ENCODE results near the gene C1QTNF4. TPM values are rescaled to one million over a fixed set of nuclear protein-coding genes. Genes with fewer than 3 reads are reported as not detected.

Gene C1QTNF4
- total and polyA plus RNA-seq, 10 of the 15 experiments (the other 5 are each of a cell fraction or from before 2014, with no cell fraction given) = 0.06 TPM; not detected in 9

DNA sequence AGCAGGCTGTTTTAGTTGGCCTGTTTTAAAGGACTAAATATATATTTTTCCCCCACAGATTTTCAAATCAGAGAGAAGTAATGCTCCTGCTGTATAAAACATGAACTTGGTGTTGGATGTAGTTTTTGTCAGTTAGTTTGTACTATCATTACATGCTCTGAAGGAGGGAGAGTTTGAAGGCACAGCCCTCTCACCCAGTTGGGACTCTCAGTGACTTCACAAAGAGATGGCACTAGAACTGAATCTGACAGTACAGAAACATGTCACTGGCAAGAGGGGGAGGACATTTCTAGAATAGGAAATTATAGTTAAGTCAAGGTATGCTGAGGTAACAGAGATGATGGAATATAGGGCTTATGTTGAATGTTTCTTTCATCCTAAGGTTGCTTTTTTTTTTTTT, 21.0 kb upstream of the C1QTNF4 start:
- SMC1A ChIA-PET (ENCODE audit: uncharacterized antibody, unreplicated experiment) = interaction anchor here (0.7 to 1.1 kb wide), 2 partner anchors 51 to 116 kb away, joined by 3 read pairs; no protein-coding TSS in a partner anchor
- intact Hi-C loops (cut with micrococcal nuclease; ENCODE audit: unreplicated experiment) = no loop called here
- CTCF ChIA-PET = interaction anchor here (2.6 kb wide), 1 partner anchor 8 kb away, joined by 13 read pairs; no protein-coding TSS in a partner anchor

More for the DNA sequence above, 21.0 kb upstream of the C1QTNF4 start:
- H2AFZ ChIP-seq (ENCODE audit: control insufficient read depth, low read depth, low read length) = no peak overlapping the region
- no peaks in the 10 kb centered on the region for H3K9me3 ChIP-seq (replicated peaks; ENCODE audit: control insufficient read depth, insufficient read depth, low read length)
- in situ Hi-C loops (cut with MboI) = no loop called here
- TF ChIP-seq EGR1 (IDR thresholded peaks at IDR 0.05; ENCODE audit: borderline replicate concordance in 1 of 2, low read depth in 2 of 2, low read length in 2 of 2) (no peak), NFYB (IDR thresholded peaks at IDR 0.05; ENCODE audit: insufficient read depth, low read depth, low read length) (no peak), REST (IDR thresholded peaks at IDR 0.05; ENCODE audit: low read depth, low read length) (no peak), CHD4 (IDR thresholded peaks at IDR 0.05) (no peak), RFX5 (IDR thresholded peaks at IDR 0.05; ENCODE audit: low read depth, low read length) (no peak), KDM1A (IDR thresholded peaks at IDR 0.05; ENCODE audit: borderline replicate concordance) (no peak), ZBED1 (IDR thresholded peaks at IDR 0.05; ENCODE audit: borderline replicate concordance) (no peak)
- TF ChIP-seq, protein P1, sequence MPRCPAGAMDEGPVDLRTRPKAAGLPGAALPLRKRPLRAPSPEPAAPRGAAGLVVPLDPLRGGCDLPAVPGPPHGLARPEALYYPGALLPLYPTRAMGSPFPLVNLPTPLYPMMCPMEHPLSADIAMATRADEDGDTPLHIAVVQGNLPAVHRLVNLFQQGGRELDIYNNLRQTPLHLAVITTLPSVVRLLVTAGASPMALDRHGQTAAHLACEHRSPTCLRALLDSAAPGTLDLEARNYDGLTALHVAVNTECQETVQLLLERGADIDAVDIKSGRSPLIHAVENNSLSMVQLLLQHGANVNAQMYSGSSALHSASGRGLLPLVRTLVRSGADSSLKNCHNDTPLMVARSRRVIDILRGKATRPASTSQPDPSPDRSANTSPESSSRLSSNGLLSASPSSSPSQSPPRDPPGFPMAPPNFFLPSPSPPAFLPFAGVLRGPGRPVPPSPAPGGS (IDR thresholded peaks at IDR 0.05; ENCODE audit: borderline replicate concordance, insufficient read depth, low read depth, low read length, poor library complexity, severe bottlenecking) = no peak
- DNase-seq (ENCODE audit: low read depth, low spot score) = no peak
- no peak overlapping the region for H3K4me3 ChIP-seq
- H4K20me1 ChIP-seq (ENCODE audit: control insufficient read depth, insufficient read depth) = no peaks in the 10 kb centered on the region
- H3K4me2 ChIP-seq (ENCODE audit: control insufficient read depth, insufficient read depth) = no peak overlapping the region
- POLR2A ChIA-PET = interaction anchor here (0.7 kb wide), 2 partner anchors 138 to 445 kb away, joined by 3 to 8 read pairs; no protein-coding TSS in a partner anchor
- no peak overlapping the region for H3K9ac ChIP-seq (ENCODE audit: control insufficient read depth, insufficient read depth, low read length)
- H3K27me3 ChIP-seq (replicated peaks in 1 of 2; ENCODE audit: control insufficient read depth in 2 of 2, insufficient read depth in 2 of 2, low read length in 1 of 2) = no peaks in the 10 kb centered on the region
- peaks cover 0 to 9% of the 10 kb centered on the region in 2 experiments; a peak in 1 of 4 replicates for H3K36me3 ChIP-seq (ENCODE audit: control insufficient read depth in 2 of 2, insufficient read depth in 2 of 2, low read length in 1 of 2)
- BruUV-seq (replicated peaks) = no TSS peak
- H3K27ac ChIP-seq (ENCODE audit: control insufficient read depth, insufficient read depth) = no peak overlapping the region
- peaks cover 20% of the 10 kb centered on the region for H3K4me1 ChIP-seq (ENCODE audit: control insufficient read depth, insufficient read depth, low read length)
- H3K79me2 ChIP-seq (ENCODE audit: control insufficient read depth, insufficient read depth, low read length) = no peaks in the 10 kb centered on the region
- RAD21 ChIA-PET (ENCODE audit: unreplicated experiment) = interaction anchor here (1.0 kb wide), 1 partner anchor 162 kb away, joined by 3 read pairs; no protein-coding TSS in a partner anchor
- no peak for FAIRE-seq
- ATAC-seq = no peak
